Mesothelial cell of epicardium (in vitro differentiated cells): ENCODE results near the gene ANKRD11. TPM values are rescaled to one million over a fixed set of nuclear protein-coding genes. Genes with fewer than 3 reads are reported as not detected.
"Not testable (repeated sequence)": the region's sequence is repeated elsewhere in the genome, so short reads cannot be mapped to it uniquely, and the experiment has no call there.

Experiments
- DNase-seq, 2 experiments: peaks; one replicate each; pipeline ENCODE4 v3.0.0; 2021; ENCODE audit warnings: low spot score in 2 of 2; ENCODE audit not compliant: unreplicated experiment in 2 of 2
- H3K27ac Mint-ChIP-seq: 2 replicates; pipeline ENCODE4 v1.8.0; 2021; ENCODE audit warnings: mixed read lengths
- H3K27me3 Mint-ChIP-seq: 2 replicates; pipeline ENCODE4 v1.8.0; 2021; ENCODE audit warnings: low read depth, mixed read lengths
- H3K36me3 Mint-ChIP-seq: 2 replicates; pipeline ENCODE4 v1.8.0; 2021; ENCODE audit warnings: mixed read lengths
- H3K4me1 Mint-ChIP-seq: 2 replicates; pipeline ENCODE4 v1.8.0; 2021; ENCODE audit warnings: mixed read lengths
- H3K4me3 Mint-ChIP-seq: 2 replicates; pipeline ENCODE4 v1.8.0; 2021; ENCODE audit warnings: mild to moderate bottlenecking, moderate library complexity, mixed read lengths
- H3K9me3 Mint-ChIP-seq: 2 replicates; pipeline ENCODE4 v1.8.0; 2021; ENCODE audit warnings: mixed read lengths
- total RNA-seq: library from RNA; stranded (reverse); gene quantifications from 3 replicates; pipeline ENCODE4 v1.2.1, GENCODE V29; 2021
- TF ChIP-seq, protein P1 (sequence below): fragments of 200-600 bp; sonication (generic); IDR thresholded peaks from one replicate; pipeline ENCODE4 v1.5.0; 2021; ENCODE audit warnings: antibody characterized with exemption; ENCODE audit not compliant: unreplicated experiment

Gene ANKRD11
- total RNA-seq, 1 donor from 2014 or later: 247 TPM

DNA sequence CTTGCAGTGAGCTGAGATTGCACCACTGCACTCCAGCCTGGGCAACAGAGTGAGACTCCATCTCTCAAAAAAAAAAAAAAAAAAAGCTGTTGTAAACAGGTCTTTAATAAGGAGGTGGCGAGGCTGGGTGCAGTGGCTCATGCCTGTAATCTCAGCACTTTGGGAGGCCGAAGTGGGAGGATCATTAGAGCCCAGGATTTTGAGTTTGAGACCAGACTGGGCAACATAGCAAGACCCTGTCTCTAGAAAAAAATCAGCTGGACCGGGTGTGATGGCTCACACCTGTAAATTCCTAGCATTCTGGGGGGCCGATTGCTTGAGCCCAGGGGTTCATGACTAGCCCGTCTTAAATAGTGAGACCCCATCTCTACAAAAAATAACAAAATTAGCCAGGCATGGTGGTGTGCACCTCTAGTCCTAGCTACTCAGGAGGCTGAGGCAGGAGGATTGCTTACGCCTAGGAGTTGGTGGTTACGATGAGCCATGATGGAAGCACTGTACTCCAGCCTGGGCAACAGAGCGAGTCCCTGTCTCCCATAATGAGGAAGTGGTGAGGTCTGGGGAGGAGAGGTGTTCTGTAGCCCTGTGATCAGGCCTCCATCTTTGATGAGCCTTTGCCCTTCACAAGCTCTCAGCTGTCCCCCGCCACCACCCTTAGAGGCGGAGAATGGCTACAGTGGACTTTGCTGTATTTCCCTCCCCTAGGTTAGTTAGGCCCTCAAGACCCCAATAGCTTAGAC lies 236.6 kb downstream of the ANKRD11 start:
- Mint-ChIP-seq H3K9me3 (peaks cover 15% of the 10 kb centered on the region), H3K27me3 (peaks cover 17% of the 10 kb centered on the region), H3K4me3 (no peak overlapping the region), H3K27ac (no peak overlapping the region), H3K4me1 (peaks cover 7% of the 10 kb centered on the region), H3K36me3 (peaks cover 12% of the 10 kb centered on the region)
- DNase-seq: no peak
- TF ChIP-seq, protein P1, sequence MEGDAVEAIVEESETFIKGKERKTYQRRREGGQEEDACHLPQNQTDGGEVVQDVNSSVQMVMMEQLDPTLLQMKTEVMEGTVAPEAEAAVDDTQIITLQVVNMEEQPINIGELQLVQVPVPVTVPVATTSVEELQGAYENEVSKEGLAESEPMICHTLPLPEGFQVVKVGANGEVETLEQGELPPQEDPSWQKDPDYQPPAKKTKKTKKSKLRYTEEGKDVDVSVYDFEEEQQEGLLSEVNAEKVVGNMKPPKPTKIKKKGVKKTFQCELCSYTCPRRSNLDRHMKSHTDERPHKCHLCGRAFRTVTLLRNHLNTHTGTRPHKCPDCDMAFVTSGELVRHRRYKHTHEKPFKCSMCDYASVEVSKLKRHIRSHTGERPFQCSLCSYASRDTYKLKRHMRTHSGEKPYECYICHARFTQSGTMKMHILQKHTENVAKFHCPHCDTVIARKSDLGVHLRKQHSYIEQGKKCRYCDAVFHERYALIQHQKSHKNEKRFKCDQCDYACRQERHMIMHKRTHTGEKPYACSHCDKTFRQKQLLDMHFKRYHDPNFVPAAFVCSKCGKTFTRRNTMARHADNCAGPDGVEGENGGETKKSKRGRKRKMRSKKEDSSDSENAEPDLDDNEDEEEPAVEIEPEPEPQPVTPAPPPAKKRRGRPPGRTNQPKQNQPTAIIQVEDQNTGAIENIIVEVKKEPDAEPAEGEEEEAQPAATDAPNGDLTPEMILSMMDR: no peak

DNA sequence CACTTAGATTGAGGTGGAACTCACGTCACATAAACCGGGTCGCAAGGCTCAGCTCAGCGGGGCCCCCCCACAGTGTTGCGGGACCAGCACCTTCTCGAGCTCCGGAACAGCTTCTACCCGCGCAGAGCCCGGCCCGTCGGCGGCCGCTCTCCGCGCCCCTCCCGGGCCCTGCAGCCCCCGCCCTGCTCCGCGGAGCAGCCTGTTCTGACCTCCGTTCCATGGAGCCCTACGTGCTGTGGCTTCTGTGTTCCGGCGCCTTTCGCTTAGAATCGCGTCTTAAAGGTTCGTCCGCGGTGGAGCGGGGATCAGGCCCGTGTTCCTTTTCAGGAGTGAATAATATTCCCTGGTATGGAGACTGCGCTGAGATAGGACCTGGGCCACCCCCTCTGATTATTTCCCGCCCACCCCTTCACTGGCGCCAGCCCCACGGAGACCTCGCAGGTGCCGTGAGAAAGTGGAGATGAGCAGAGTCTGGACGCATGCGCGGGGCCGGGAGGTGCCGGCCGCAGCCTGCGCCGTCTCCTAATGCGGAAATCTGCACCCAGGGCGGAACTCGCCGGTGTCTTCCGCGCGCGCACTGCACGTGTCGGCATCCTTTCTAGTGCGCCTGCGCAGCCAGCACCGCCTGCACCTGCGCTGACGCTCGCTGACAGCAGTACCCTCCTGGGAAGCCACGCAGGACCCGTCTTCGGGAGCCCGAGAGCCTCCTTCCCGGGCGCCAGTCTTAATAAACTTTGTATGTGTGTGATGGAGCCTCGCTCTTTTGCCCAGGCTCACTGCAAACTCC lies 242.0 kb downstream of the ANKRD11 start:
- peaks cover 7% of the 10 kb centered on the region for H3K36me3 Mint-ChIP-seq
- peaks cover 11% of the 10 kb centered on the region for H3K9me3 Mint-ChIP-seq
- peak overlapping the region; percentile 57 for H3K4me3 Mint-ChIP-seq
- peaks cover 4% of the 10 kb centered on the region for H3K27me3 Mint-ChIP-seq
- TF ChIP-seq, protein P1: no peak
- peaks cover 7% of the 10 kb centered on the region for H3K4me1 Mint-ChIP-seq
- H3K27ac Mint-ChIP-seq: no peak overlapping the region
- no peak for DNase-seq

DNA sequence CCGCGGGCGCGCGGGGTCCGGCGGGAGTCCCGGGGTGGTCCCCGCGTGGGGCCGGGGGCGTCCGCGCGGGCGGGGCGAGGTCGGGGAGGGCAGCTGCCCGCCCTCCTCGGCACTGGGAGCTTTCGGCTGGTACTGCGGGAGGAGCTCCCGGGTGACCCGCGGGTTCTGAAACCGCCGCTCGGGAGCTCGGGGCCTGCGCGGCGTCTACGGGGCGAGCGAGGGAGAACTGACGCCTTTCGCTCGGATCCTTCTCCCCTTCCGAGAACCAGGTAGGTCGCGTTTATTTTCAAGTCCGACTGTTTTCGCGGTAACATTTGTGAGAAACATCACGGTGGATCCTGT lies 242.7 kb downstream of the ANKRD11 start:
- not testable (repeated sequence) for H3K27me3 Mint-ChIP-seq, DNase-seq, H3K36me3 Mint-ChIP-seq, H3K27ac Mint-ChIP-seq, H3K4me1 Mint-ChIP-seq
- peak overlapping the region; percentile 57 for H3K4me3 Mint-ChIP-seq
- H3K9me3 Mint-ChIP-seq: peaks cover 11% of the 10 kb centered on the region

DNA sequence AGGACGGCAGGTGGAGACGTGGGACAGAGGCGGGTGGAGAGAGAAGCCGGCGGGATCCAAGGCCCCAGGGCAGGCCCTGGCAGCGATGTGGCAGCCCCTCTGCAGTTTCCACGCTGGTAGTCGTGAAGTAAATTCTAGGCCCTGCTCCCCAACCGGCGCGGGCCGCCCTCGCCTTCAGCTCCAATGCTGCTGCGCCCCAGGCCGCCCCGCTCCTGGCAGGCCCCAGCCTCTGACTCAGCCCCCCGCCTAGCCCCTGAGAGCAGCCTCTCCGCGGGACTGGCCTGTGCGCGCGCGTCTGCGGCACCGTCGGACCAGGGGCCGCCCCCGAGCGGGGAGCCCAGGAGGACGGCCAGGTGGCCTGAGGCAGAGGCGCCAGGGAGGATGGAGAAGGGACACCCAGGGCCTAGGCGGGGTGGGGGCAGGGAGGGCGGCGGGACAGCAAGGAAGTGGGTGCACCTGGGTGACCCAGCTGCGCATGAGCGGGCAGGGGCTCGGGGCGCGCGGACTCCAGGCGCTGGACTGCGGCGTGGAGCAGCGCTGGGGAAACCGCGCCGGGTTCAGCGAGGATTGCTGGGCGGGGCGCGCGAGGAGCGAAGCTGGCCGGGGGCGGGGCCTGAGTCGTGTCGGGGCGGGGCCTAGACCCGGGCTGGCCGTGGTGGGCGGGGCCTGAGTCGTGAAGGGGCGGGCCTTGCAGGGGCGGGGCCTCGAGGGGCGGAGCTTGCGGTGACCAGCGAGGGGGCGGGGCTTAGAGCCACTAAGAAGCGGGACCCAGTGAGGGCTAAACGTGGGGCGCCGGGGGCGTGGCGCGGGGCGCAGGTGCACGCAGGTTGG lies 243.2 kb downstream of the ANKRD11 start:
- peak; percentile 91 to 98 for DNase-seq
- peaks cover 7% of the 10 kb centered on the region for H3K36me3 Mint-ChIP-seq

DNA sequence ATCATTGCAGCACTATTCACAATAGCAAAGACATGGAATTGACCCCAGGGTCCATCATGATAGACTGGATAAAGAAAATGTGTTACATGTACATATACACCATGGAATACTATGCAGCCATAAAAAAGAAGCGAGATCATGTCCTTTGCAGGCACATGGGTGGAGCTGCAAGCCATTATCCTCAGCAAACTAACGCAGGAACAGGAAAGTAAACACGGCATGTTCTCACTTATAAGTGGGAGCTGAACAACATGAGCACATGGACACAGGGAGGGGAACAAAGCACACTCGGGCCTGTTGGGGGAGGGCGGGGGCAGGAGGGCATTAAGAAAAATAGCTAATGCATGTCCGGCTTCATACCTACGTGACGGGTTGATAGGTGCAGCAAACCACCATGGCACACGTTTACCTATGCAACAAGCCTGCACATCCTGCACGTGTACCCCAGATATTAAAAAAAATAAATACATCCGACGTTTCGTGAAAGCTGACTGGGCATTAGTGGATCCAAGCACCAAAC lies 243.9 kb downstream of the ANKRD11 start:
- Mint-ChIP-seq H3K27me3 (peaks cover 4% of the 10 kb centered on the region), H3K4me3 (peak overlapping the region; percentile 66), H3K4me1 (peaks cover 11% of the 10 kb centered on the region), H3K27ac (no peak overlapping the region), H3K36me3 (peaks cover 7% of the 10 kb centered on the region), H3K9me3 (peaks cover 8% of the 10 kb centered on the region)
- TF ChIP-seq, protein P1: no peak
- DNase-seq: no peak

More for the DNA sequence above, 243.2 kb downstream of the ANKRD11 start:
- TF ChIP-seq, protein P1: no peak
- no peak overlapping the region for H3K27ac Mint-ChIP-seq
- peaks cover 7% of the 10 kb centered on the region for H3K4me1 Mint-ChIP-seq
- H3K4me3 Mint-ChIP-seq: peak overlapping the region; percentile 66
- H3K27me3 Mint-ChIP-seq: peaks cover 4% of the 10 kb centered on the region
- H3K9me3 Mint-ChIP-seq: peaks cover 11% of the 10 kb centered on the region
